Lung (tissue), 12 donors: ENCODE results near the gene ATG4D. TPM values are rescaled to one million over a fixed set of nuclear protein-coding genes. Genes with fewer than 3 reads are reported as not detected.

Experiments
- ATAC-seq: fragments of 200-7000 bp; cut with Tn5 transposase; one replicate; pipeline ENCODE4 v1.9.1; 2020; ENCODE audit warnings: moderate number of reproducible peaks; ENCODE audit not compliant: insufficient read depth, low FRiP score
- DNase-seq, 3 donors: peaks; one replicate each; pipeline ENCODE4 v3.0.0-alpha.2; 2013 to 2017
- H3K27ac ChIP-seq, 2 donors: one replicate each; pipeline ENCODE4 v1.5.1; 2013; ENCODE audit warnings: mild to moderate bottlenecking in 2 of 2, moderate library complexity in 2 of 2, control low read depth in 1 of 2, inconsistent platforms in 1 of 2, low read depth in 1 of 2, low read length in 1 of 2
- H3K27me3 ChIP-seq, 3 donors: one replicate each; pipeline ENCODE4 v1.5.1; 2013; ENCODE audit warnings: low read length in 2 of 3; ENCODE audit not compliant: control insufficient read depth in 3 of 3, insufficient read depth in 3 of 3
- H3K36me3 ChIP-seq, 4 donors: one replicate each; pipeline ENCODE4 v1.5.1; 2013; ENCODE audit warnings: low read length in 4 of 4, mild to moderate bottlenecking in 1 of 4, moderate library complexity in 1 of 4; ENCODE audit not compliant: control insufficient read depth in 4 of 4, insufficient read depth in 4 of 4
- H3K4me1 ChIP-seq, 5 donors: one replicate each; pipeline ENCODE4 v1.5.1; 2013; ENCODE audit warnings: low read length in 5 of 5, mild to moderate bottlenecking in 2 of 5, moderate library complexity in 1 of 5; ENCODE audit not compliant: control insufficient read depth in 5 of 5, insufficient read depth in 5 of 5
- H3K4me3 ChIP-seq: one replicate; pipeline ENCODE4 v1.5.1; 2013; ENCODE audit warnings: mild to moderate bottlenecking, control low read depth, moderate library complexity
- H3K9ac ChIP-seq, 2 donors: one replicate each; pipeline ENCODE4 v1.5.1; 2013; ENCODE audit warnings: low read length in 2 of 2, control low read depth in 1 of 2; ENCODE audit not compliant: insufficient read depth in 1 of 2
- H3K9me3 ChIP-seq, 4 donors: one replicate each; pipeline ENCODE4 v1.5.1; 2013; ENCODE audit warnings: low read length in 3 of 4, mild to moderate bottlenecking in 1 of 4, moderate library complexity in 1 of 4; ENCODE audit not compliant: control insufficient read depth in 4 of 4, insufficient read depth in 3 of 4
- WGBS, 2 donors: extraction: QIAGEN DNeasy Blood & Tissue Kit; methylation state at CpG; one replicate each; pipeline ENCODE4 v1.1.7; 2013; 5-methylcytosine and 5-hydroxymethylcytosine counted together
- polyA plus RNA-seq, 2 donors: library from polyadenylated mRNA; stranded (reverse); fragments of 200-250 nt; gene quantifications; one replicate each; pipeline ENCODE4 v1.2.1, GENCODE V29; 2013
- total RNA-seq, 2 donors: library from RNA; depleted of rRNA in 1 of 2; stranded (reverse); fragments of >200 nt in 1 of 2; gene quantifications; one replicate each; pipeline ENCODE4 v1.2.1, GENCODE V29; 2014 to 2021
- TF ChIP-seq, protein P1 (sequence below): IDR thresholded peaks from 2 replicates; pipeline ENCODE4 v1.5.1; 2012; ENCODE audit warnings: mild to moderate bottlenecking; ENCODE audit errors: control extremely low read depth, extremely low read depth
- donor health status: control.
- donor health status: control.
- donor health status: Bipolar disorder and iron deficiency.
- donor health status: healthy.
- donor health status: DM: yes; HTN: yes; CAD: no.

The ATG4D gene
- total and polyA plus RNA-seq, 4 donors = 13.4 to 34.0 (median 27.4) TPM

DNA sequence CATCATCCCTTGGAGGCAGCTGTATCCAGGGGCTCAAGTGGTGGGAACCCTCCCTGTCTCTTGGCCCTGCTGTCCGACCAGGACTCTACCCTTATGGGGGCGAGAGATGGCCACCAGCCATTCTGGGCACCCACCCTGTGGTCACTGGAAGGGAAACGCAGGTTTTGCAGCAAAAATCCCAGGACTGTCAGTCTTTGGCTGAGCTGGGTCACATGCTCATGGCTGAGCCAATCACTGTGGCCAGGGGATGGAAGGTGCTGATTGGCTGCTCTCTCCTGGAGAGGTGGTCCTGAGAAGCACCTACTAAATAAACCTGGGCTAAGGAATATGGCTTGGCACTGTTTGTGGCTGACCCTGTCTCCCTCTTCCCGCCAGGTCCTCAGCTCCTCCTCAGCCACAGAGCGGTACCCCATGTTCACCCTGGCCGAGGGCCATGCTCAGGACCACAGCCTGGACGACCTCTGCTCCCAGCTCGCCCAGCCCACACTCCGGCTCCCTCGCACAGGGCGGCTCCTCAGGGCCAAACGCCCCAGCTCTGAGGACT, 8.9 kb downstream of the ATG4D start:
- Histone ChIP-seq H3K4me1 (no peaks in the 10 kb centered on the region), H3K27me3 (no peaks in the 10 kb centered on the region), H3K4me3 (no peak overlapping the region), H3K27ac (no peak overlapping the region), H3K9ac (no peak overlapping the region), H3K9me3 (peaks cover 0 to 5% (median 0%) of the 10 kb centered on the region in 4 donors), H3K36me3 (peaks cover 11 to 69% (median 38%) of the 10 kb centered on the region in 4 donors)
- ATAC-seq (no peak), DNase-seq (no peak)
- TF ChIP-seq, protein P1, sequence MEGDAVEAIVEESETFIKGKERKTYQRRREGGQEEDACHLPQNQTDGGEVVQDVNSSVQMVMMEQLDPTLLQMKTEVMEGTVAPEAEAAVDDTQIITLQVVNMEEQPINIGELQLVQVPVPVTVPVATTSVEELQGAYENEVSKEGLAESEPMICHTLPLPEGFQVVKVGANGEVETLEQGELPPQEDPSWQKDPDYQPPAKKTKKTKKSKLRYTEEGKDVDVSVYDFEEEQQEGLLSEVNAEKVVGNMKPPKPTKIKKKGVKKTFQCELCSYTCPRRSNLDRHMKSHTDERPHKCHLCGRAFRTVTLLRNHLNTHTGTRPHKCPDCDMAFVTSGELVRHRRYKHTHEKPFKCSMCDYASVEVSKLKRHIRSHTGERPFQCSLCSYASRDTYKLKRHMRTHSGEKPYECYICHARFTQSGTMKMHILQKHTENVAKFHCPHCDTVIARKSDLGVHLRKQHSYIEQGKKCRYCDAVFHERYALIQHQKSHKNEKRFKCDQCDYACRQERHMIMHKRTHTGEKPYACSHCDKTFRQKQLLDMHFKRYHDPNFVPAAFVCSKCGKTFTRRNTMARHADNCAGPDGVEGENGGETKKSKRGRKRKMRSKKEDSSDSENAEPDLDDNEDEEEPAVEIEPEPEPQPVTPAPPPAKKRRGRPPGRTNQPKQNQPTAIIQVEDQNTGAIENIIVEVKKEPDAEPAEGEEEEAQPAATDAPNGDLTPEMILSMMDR = no peak
- 85 to 87% methylated on average over 11 to 12 of the region's 12 CpGs for WGBS, 2 donors

DNA sequence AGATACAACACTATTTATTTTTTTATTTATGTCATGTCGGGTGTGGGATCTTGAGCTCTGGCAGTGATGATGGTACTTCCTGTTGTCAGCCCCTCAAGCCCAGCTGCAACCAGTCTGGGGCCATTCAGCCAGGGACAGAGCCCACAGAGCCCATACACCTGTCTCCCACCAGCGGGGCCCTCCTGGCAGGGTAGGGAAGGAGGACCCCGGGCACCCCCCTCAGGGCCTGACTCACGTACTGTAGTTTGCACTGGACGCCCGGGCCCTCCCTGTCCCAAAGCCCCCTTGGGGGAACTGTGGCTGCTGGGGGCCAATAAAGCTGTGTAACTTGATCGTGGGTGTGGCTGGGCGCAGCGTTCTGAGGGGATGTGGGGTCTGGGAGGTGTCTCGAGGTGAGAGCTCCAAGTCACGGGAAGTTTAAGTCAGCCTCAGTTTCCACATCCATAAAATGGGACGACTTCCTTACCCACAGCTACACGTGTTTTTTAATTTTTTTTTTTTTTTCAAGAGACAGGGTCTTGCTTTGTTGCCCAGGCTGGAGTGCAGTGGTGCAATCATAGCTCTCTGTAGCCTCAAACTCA, 9.5 kb downstream of the ATG4D start:
- Histone ChIP-seq H3K4me1 (no peaks in the 10 kb centered on the region), H3K4me3 (no peak overlapping the region), H3K27me3 (no peaks in the 10 kb centered on the region), H3K9me3 (peaks cover 0 to 5% (median 0%) of the 10 kb centered on the region in 4 donors), H3K36me3 (peaks cover 11 to 75% (median 40%) of the 10 kb centered on the region in 4 donors), H3K27ac (no peak overlapping the region), H3K9ac (no peak overlapping the region)
- 67 to 73% methylated on average over 13 of the region's 13 CpGs for WGBS, 2 donors
- TF ChIP-seq, protein P1 = no peak
- DNase-seq (no peak), ATAC-seq (no peak)

DNA sequence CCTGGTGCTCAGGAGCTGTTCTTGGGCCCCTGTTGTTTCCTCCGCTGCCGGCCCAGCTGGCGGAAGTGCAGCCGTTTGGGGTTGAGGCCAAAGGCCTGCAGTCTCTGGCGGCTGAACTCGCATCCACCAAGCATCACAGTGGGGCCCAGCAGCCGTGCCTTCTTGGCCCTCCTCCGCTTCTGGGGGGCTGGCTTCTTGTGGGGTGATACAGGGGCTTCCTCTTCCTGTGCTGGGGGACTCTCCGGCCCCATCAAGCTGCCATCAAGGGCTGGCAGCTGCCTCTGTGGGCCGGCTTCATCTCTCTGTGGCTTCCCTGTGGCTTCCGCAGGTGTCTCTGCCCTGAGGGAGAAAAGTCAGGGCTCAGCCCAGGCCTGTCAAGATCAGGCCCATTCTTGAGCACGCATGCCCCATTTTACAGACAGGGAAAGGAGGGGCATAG, 10.3 kb downstream of the ATG4D start:
- Histone ChIP-seq H3K27me3 (no peaks in the 10 kb centered on the region), H3K4me3 (no peak overlapping the region), H3K36me3 (peaks cover 11 to 73% (median 33%) of the 10 kb centered on the region in 4 donors), H3K4me1 (no peaks in the 10 kb centered on the region), H3K9me3 (peaks cover 0 to 5% (median 0%) of the 10 kb centered on the region in 4 donors), H3K9ac (no peak overlapping the region), H3K27ac (no peak overlapping the region)
- DNase-seq (no peak), ATAC-seq (no peak)
- TF ChIP-seq, protein P1 = no peak
- WGBS, 2 donors = 29 to 54% methylated on average over 12 of the region's 12 CpGs
